Endometrial microvascular endothelial cells (primary cell): ENCODE measurements around the gene WNT16. TPM values are rescaled to one million over a fixed set of nuclear protein-coding genes. Genes with fewer than 3 reads are reported as not detected.
"Not testable (repeated sequence)": the region's sequence is repeated elsewhere in the genome, so short reads cannot be mapped to it uniquely, and the experiment has no call there.

ENCODE experiments used
- in situ Hi-C: cut with HindIII; loops from 2 replicates; pipeline ENCODE4 v1.10.0; 2017; ENCODE audit warnings: low sequenced_read_pairs, low pct_unique_long_range_greater_than_20kb; ENCODE audit errors: inconsistent ontology term
- total RNA-seq: library from RNA; depleted of rRNA; stranded (reverse); fragments of >200 nt; gene quantifications from one replicate; pipeline ENCODE4 v1.2.3, GENCODE V29; 2015; ENCODE audit errors: inconsistent ontology term

Gene WNT16
- total RNA-seq, 1 donor from 2014 or later, result not detected

DNA sequence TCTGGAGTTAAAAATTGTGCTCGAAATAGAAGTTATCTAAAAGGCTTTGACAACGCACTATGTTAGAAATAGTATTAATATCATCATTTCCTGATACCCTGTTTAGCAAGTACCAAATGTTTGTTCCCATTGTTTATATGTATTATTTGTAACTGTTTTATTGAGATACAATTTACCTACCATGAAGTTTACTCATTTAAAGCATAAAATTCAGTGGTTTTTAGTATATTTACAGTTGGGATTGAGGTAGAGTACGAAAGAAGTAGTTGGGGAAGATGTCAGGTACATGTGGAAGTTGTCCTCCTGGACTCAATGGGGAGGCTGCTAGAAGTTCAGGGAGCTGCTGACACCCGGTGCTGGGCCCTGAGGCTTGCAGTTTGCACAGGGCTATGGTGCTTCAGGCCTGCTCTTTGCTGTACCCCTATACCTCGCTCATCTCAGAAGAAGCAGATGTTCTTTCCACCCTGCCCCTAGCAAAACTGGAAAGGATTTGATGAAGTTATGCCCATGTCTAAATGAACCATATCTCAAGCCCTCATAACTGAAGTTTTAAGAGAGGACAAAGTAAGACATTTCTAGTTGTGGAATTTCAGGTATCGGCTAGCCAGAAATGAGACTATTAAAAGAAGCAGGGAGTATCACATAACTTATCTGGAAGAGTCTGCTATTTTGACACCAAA is 25.2 kb upstream of the WNT16 start:
- in situ Hi-C loops, result no loop called here

- in situ Hi-C loops, result no loop called here
These were observed 24.6 kb upstream of the WNT16 start for GRCh38 chr7:121304102-121304658.

DNA sequence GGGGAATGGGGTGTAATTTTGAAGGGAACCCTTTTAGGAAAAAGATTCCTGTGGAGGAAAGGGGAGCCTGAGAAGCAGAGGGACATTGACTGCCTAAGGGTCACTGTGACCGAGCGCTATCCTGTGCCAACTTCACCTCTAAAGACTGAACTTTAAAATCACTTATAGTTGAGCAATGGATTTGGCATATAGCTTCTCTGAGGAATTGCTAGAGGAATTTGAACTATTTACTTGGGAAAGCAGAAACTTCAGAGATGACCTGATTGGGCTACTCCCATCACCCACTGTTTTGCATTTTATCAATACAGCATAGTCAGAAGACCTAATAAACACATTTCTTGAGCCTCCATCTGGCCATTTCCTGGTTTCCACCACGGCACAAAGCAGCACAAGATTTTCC is 23.7 kb upstream of the WNT16 start:
- in situ Hi-C loops, result no loop called here

DNA sequence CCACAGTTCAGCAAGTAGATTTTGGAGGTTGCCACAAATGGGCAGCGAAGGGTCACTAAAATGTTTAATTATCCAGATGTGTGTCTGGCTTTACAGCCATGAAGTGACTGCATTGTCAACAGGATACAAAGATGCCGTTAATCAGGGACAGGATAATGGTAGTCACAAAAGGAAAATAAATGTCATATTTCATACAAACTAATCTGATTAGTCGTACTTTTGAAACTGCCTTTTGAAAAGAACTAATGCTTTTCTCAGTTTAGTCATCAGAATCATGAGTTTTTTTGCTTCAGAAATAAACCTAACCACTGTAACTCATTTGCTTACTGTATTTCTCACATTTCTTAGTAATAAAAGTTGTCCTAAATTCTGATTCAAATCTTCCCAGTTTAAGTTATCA is 22.2 kb upstream of the WNT16 start:
- in situ Hi-C loops, result no loop called here

- in situ Hi-C loops, result no loop called here
These were observed 21.7 kb upstream of the WNT16 start for GRCh38 chr7:121307021-121307574.

DNA sequence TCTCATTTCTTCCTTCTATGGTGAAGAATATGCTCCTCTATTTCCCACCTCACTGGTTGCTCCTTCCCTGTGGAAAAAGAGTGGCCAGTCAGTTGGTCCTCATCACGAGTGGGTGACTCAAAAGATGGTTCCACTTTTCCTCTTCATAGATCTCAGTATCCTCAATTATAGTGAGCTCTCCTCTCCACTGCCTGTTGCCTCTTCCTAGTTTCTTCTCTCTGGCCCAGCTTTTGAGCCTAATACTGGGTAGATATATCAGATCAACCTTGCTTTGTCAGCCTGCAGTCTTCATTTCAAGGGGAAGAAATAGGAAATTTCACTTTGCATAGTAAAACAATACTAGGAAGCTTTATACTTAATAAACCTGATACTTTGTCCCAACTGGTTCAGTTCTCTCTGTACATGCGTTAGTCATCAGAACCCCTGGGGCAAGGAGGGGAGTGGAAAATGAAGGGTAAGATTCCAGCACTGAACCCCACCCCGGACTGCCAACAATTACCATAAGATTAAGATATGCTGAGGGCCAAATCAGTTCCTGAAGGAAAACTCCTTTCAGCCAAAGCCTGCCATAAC is 15.5 kb upstream of the WNT16 start:
- in situ Hi-C loops, result no loop called here

DNA sequence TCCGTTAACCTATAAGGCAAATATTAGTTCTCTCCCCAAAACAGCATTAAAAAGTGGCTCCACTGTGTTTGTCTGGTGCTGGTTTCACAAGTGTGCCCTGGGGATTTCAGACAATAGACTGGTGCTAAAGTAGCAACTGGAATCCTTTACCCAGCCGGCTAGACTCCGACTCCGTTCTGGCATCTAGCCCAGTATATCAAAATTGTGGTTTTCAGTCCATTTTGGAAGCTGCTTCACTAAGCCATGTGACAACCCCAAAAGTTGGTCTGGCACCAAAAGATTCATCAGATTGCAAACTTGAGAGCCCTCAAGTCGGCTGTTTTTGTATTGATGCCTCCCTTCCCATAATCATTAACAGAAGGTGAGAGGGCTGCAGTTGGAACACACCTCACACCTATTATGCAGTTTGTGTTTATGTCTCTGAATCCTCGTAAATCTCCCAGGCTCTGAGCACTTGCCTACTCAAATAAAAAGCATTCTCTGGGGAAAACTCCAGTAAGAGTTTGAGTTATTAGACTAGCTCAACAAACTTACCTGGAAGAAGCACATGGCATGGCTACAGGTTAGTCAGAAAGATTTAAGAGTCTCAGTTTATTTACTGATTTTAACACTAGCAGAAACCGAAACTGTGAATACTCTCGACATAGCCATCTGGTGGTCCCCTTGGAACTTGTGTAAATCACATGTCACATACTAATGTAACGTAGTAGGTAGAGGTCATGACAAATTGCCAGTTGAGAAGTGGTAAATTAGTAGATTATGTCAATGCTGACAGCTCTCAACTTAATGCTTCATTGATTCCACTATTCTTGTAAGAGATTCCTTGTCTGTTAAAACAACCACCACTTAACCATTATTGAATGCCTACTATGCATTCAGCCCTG is 14.8 kb upstream of the WNT16 start:
- in situ Hi-C loops, result no loop called here

DNA sequence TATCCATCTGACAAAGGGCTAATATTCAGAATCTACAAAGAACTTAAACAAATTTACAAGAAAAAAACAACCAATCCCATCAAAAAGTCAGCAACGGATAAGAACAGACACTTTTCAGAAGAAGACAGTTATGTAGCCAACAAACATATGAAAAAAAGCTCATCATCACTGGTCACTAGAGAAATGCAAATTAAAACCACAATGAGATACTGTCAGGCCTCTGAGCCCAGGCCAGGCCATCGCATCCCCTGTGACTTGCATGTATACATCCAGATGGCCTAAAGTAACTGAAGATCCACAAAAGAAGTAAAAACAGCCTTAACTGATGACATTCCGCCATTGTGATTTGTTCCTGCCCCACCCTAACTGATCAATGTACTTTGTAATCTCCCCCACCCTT is 13.6 kb upstream of the WNT16 start:
- in situ Hi-C loops, result not testable (repeated sequence)

DNA sequence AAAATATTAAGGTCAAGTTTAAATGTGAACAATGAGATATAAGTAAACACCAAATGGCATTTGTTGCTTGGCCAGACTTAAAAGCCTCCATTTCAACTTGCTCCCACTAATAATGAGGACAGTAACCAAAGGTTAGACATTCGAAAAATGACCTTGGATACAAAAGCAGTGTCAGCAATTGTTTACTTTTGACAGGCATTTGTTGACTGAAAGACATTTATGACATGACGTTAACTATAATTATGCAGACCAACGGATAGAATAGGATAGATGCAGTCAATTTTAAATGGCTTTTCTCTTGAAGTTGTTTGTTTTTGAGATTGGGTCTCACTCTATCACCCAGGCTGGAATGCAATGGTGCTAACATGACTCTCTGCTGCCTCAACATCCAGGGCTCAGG is 6.3 kb upstream of the WNT16 start:
- in situ Hi-C loops, result no loop called here

- in situ Hi-C loops, result no loop called here
These were observed 5.1 kb upstream of the WNT16 start for GRCh38 chr7:121323515-121324302.

DNA sequence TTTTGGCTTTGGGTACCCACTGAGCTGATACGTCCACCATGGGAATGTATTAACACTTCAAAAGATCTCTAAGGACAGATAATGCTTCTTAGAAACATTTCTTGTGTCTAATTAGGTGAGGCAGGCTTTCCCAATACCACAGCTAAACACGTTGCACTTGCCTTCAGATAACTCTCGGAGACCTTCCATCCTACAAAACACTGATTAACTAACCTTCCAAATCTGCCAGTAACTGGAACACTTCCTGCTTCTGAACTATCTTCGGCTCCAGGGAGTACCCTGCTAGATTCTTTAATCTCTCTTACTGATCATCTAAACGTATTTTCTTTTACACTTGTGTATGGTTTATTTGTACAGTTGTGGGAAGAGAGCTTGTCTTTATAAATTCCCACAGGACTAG is 1.1 kb upstream of the WNT16 start:
- in situ Hi-C loops, result no loop called here

GRCh38 chr7:121329191-121330052 is 622 bp downstream of the WNT16 start:
- in situ Hi-C loops, result no loop called here

DNA sequence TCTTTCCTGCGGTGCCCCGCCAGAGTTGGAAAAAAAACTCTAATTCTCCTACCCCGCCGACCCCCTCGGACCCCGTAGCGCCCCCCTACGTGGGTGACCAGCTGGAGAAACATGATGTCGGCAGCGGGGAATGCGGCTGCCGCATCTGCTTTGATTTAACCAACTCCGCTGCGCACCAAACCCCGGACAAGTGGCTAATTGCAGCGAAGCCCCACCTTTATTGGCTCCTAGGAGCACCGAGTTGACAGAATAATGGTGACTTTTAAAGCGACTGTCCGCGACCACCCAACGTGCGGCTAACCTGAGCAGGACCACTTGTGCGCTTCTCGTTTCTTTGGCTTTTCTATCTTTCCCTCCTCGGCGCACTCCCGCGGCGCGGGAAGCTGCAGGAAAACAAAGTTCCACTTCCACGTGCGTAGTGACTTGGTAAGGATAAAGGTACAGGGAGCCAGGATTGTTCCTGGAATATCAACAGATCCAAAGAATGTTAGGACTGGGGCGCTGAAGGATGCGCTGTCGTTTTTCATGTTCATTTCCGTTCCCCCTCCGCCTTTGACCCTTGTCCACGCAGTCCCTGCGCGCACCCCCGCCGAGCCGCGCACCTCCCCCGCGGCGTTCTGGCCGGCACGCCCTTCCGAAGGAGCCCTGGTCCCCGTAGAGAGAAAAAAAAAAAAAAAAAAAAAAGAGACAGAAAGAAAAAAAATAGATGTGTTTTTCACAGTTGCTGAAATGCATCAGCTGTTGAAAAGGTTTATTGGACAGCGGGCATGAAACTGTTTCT is 1.4 kb downstream of the WNT16 start:
- in situ Hi-C loops, result no loop called here

GRCh38 chr7:121331048-121331447 is 2.2 kb downstream of the WNT16 start:
- in situ Hi-C loops, result no loop called here

GRCh38 chr7:121331574-121331973 is 2.8 kb downstream of the WNT16 start:
- in situ Hi-C loops, result no loop called here

- in situ Hi-C loops, result no loop called here
These were observed 5.6 kb downstream of the WNT16 start for GRCh38 chr7:121334376-121334775.
